Spinal cord (tissue), 10 donors: ENCODE measurements around the gene NAPB. TPM values are rescaled to one million over a fixed set of nuclear protein-coding genes. Genes with fewer than 3 reads are reported as not detected.
A peak's percentile ranks its signal among the peaks of the same experiment; 100 is the strongest.

ENCODE experiments used
- DNase-seq, 6 donors: peaks; one replicate each; pipeline versions ENCODE4 v3.0.0 to v3.0.0-alpha.2; 2013 to 2015; ENCODE audit warnings: low spot score in 6 of 6, low read depth in 4 of 6
- H3K27ac ChIP-seq: one replicate; pipeline ENCODE4 v1.5.1; 2013; ENCODE audit warnings: low read depth, low read length, control low read depth
- H3K27me3 ChIP-seq: one replicate; pipeline ENCODE4 v1.6.1; 2013; ENCODE audit warnings: low read length; ENCODE audit not compliant: control insufficient read depth, insufficient read depth
- H3K36me3 ChIP-seq: one replicate; pipeline ENCODE4 v1.6.1; 2013; ENCODE audit warnings: low read length; ENCODE audit not compliant: control insufficient read depth, insufficient read depth
- H3K4me1 ChIP-seq: one replicate; pipeline ENCODE4 v1.6.1; 2013; ENCODE audit warnings: low read length; ENCODE audit not compliant: control insufficient read depth, insufficient read depth
- H3K4me3 ChIP-seq: one replicate; pipeline ENCODE4 v1.5.1; 2013; ENCODE audit warnings: low read depth, low read length, control low read depth
- H3K9me3 ChIP-seq: one replicate; pipeline ENCODE4 v1.6.1; 2013; ENCODE audit warnings: low read length; ENCODE audit not compliant: control insufficient read depth, insufficient read depth
- WGBS: methylation state at CpG from one replicate; pipeline ENCODE4 v1.1.5; 2013; ENCODE audit warnings: missing lambda C conversion rate; ENCODE audit not compliant: insufficient coverage; 5-methylcytosine and 5-hydroxymethylcytosine counted together
- polyA plus RNA-seq, 2 donors: library from polyadenylated mRNA; unstranded; fragments of 120-200 nt; gene quantifications; one replicate each; pipeline ENCODE4 v1.2.1, GENCODE V29; 2013; ENCODE audit not compliant: insufficient read length in 2 of 2
- total RNA-seq, 2 donors: library from RNA; depleted of rRNA in 1 of 2; stranded (reverse); fragments of 120-200 nt in 1 of 2; fragments of >200 nt in 1 of 2; gene quantifications; one replicate each; pipeline versions ENCODE4 v1.2.3 to v1.2.4, GENCODE V29; 2013 to 2014
- donor health status: healthy.

NAPB gene
- total and polyA plus RNA-seq, 4 donors, result 37.0 to 207 (median 125) TPM

- 44% methylated on average over 2 of the region's 5 CpGs for WGBS
- no peak overlapping the region for H3K27ac ChIP-seq
These were observed 77.0 kb downstream of the NAPB start for GRCh38 chr20:23344336-23344735.

GRCh38 chr20:23343590-23343989, 77.7 kb downstream of the NAPB start:
- Histone ChIP-seq H3K9me3 (no peaks in the 10 kb centered on the region), H3K36me3 (no peaks in the 10 kb centered on the region), H3K4me1 (peaks cover 11% of the 10 kb centered on the region), H3K27ac (no peak overlapping the region), H3K4me3 (no peak overlapping the region), H3K27me3 (no peaks in the 10 kb centered on the region)
- no CpG with 5 or more reads among the region's 1 CpG for WGBS
- DNase-seq, result no peak

More at GRCh38 chr20:23344336-23344735, 77.0 kb downstream of the NAPB start:
- peaks cover 11% of the 10 kb centered on the region for H3K4me1 ChIP-seq
- no peaks in the 10 kb centered on the region for H3K36me3 ChIP-seq
- H3K9me3 ChIP-seq, result no peaks in the 10 kb centered on the region
- no peaks in the 10 kb centered on the region for H3K27me3 ChIP-seq
- DNase-seq, result no peak
- H3K4me3 ChIP-seq, result no peak overlapping the region

GRCh38 chr20:23341073-23341472, 80.2 kb downstream of the NAPB start:
- WGBS, result 43% methylated on average over 2 of the region's 2 CpGs
- no peak overlapping the region for H3K27ac ChIP-seq

GRCh38 chr20:23340524-23340923, 80.8 kb downstream of the NAPB start:
- peaks cover 8% of the 10 kb centered on the region for H3K4me1 ChIP-seq
- H3K4me3 ChIP-seq, result no peak overlapping the region
- H3K36me3 ChIP-seq, result no peaks in the 10 kb centered on the region
- 43% methylated on average over 9 of the region's 9 CpGs for WGBS
- H3K27ac ChIP-seq, result no peak overlapping the region
- no peaks in the 10 kb centered on the region for H3K27me3 ChIP-seq
- peak in 3 of 6 donors; percentile 68 to 94 (median 87) for DNase-seq
- no peaks in the 10 kb centered on the region for H3K9me3 ChIP-seq

More at GRCh38 chr20:23341073-23341472, 80.2 kb downstream of the NAPB start:
- Histone ChIP-seq H3K27me3 (no peaks in the 10 kb centered on the region), H3K36me3 (no peaks in the 10 kb centered on the region), H3K4me1 (peaks cover 8% of the 10 kb centered on the region), H3K4me3 (no peak overlapping the region), H3K9me3 (no peaks in the 10 kb centered on the region)
- no peak for DNase-seq

GRCh38 chr20:23339986-23340385, 81.3 kb downstream of the NAPB start:
- no peak overlapping the region for H3K4me3 ChIP-seq
- H3K36me3 ChIP-seq, result no peaks in the 10 kb centered on the region
- H3K27me3 ChIP-seq, result no peaks in the 10 kb centered on the region
- peaks cover 8% of the 10 kb centered on the region for H3K4me1 ChIP-seq
- DNase-seq, result no peak
- WGBS, result 71% methylated on average over 12 of the region's 13 CpGs
- no peaks in the 10 kb centered on the region for H3K9me3 ChIP-seq
- no peak overlapping the region for H3K27ac ChIP-seq

GRCh38 chr20:23337312-23337711, 84.0 kb downstream of the NAPB start:
- no peaks in the 10 kb centered on the region for H3K27me3 ChIP-seq
- peaks cover 8% of the 10 kb centered on the region for H3K4me1 ChIP-seq
- H3K27ac ChIP-seq, result no peak overlapping the region
- DNase-seq, result peak in 1 of 6 donors; percentile 52
- no peaks in the 10 kb centered on the region for H3K36me3 ChIP-seq
- H3K4me3 ChIP-seq, result no peak overlapping the region
- H3K9me3 ChIP-seq, result no peaks in the 10 kb centered on the region

GRCh38 chr20:23336476-23336875, 84.8 kb downstream of the NAPB start:
- DNase-seq, result no peak
- Histone ChIP-seq H3K4me3 (no peak overlapping the region), H3K27me3 (no peaks in the 10 kb centered on the region), H3K36me3 (no peaks in the 10 kb centered on the region), H3K27ac (no peak overlapping the region), H3K4me1 (peaks cover 8% of the 10 kb centered on the region), H3K9me3 (no peaks in the 10 kb centered on the region)
- WGBS, result 95% methylated on average over 4 of the region's 5 CpGs

GRCh38 chr20:23335521-23335920, 85.8 kb downstream of the NAPB start:
- H3K36me3 ChIP-seq, result no peaks in the 10 kb centered on the region
- WGBS, result 86% methylated on average over 1 of the region's 5 CpGs
- H3K27ac ChIP-seq, result no peak overlapping the region
- H3K4me1 ChIP-seq, result peaks cover 8% of the 10 kb centered on the region
- no peak for DNase-seq
- H3K27me3 ChIP-seq, result no peaks in the 10 kb centered on the region
- H3K9me3 ChIP-seq, result no peaks in the 10 kb centered on the region
- no peak overlapping the region for H3K4me3 ChIP-seq

GRCh38 chr20:23334111-23334510, 87.2 kb downstream of the NAPB start:
- H3K9me3 ChIP-seq, result no peaks in the 10 kb centered on the region
- 69% methylated on average over 3 of the region's 3 CpGs for WGBS
- DNase-seq, result no peak
- peaks cover 8% of the 10 kb centered on the region for H3K4me1 ChIP-seq
- H3K4me3 ChIP-seq, result no peak overlapping the region
- H3K36me3 ChIP-seq, result no peaks in the 10 kb centered on the region
- no peak overlapping the region for H3K27ac ChIP-seq
- H3K27me3 ChIP-seq, result no peaks in the 10 kb centered on the region

GRCh38 chr20:23332467-23332866, 88.8 kb downstream of the NAPB start:
- Histone ChIP-seq H3K27ac (no peak overlapping the region), H3K27me3 (no peaks in the 10 kb centered on the region), H3K9me3 (no peaks in the 10 kb centered on the region), H3K36me3 (no peaks in the 10 kb centered on the region), H3K4me1 (peaks cover 8% of the 10 kb centered on the region), H3K4me3 (no peak overlapping the region)
- WGBS, result 50% methylated on average over 1 of the region's 2 CpGs
- DNase-seq, result no peak
